ENCODE measurements around the gene ZNF625.
A peak's percentile ranks its signal among the peaks of the same experiment; 100 is the strongest.
"Not testable (repeated sequence)": the region's sequence is repeated elsewhere in the genome, so short reads cannot be mapped to it uniquely, and the experiment has no call there.

The ZNF625 gene

GRCh38 chr19:12137221-12137940 is 19.2 kb downstream of the ZNF625 start:
- peak; percentile 15 for DNase-seq

- DNase-seq = peak; percentile 29
Observed at GRCh38 chr19:12133069-12133468, 23.5 kb downstream of the ZNF625 start.

GRCh38 chr19:12126707-12127106 is 29.8 kb downstream of the ZNF625 start:
- DNase-seq = no peak

GRCh38 chr19:12117201-12117970 is 39.1 kb downstream of the ZNF625 start:
- DNase-seq = no peak

GRCh38 chr19:12113121-12113520 is 43.4 kb downstream of the ZNF625 start:
- DNase-seq = no peak

GRCh38 chr19:12112701-12113100 is 43.8 kb downstream of the ZNF625 start:
- no peak for DNase-seq

GRCh38 chr19:12111943-12112637 is 44.4 kb downstream of the ZNF625 start:
- DNase-seq = no peak

GRCh38 chr19:12111176-12111575 is 45.4 kb downstream of the ZNF625 start:
- DNase-seq = no peak

- DNase-seq = not testable (repeated sequence)
Observed at GRCh38 chr19:12103909-12104308, 52.6 kb downstream of the ZNF625 start.

GRCh38 chr19:12098040-12098439 is 58.5 kb downstream of the ZNF625 start:
- peak; percentile 53 for DNase-seq

- DNase-seq = peak; percentile 11
Observed at GRCh38 chr19:12095111-12095790, 61.3 kb downstream of the ZNF625 start.

Measured in MV-4-11 (cell line).